Endodermal cell (in vitro differentiated cells): ENCODE results near the gene GPC6. TPM values are rescaled to one million over a fixed set of nuclear protein-coding genes. Genes with fewer than 3 reads are reported as not detected.
"Not testable (repeated sequence)": the region's sequence is repeated elsewhere in the genome, so short reads cannot be mapped to it uniquely, and the experiment has no call there.

Experiments used
- DNase-seq: peaks from one replicate; pipeline ENCODE4 v3.0.0-alpha.2; 2017
- H3K27ac ChIP-seq: 2 replicates; pipeline ENCODE4 v1.5.1; 2013; ENCODE audit warnings: mild to moderate bottlenecking, low read depth, low read length, moderate library complexity
- H3K27me3 ChIP-seq: 2 replicates; pipeline ENCODE4 v1.6.1; 2013; ENCODE audit warnings: mild to moderate bottlenecking, low read length, moderate library complexity; ENCODE audit not compliant: insufficient read depth, control insufficient read depth, poor library complexity, severe bottlenecking
- H3K36me3 ChIP-seq: 2 replicates; pipeline ENCODE4 v1.7.0; 2013; ENCODE audit warnings: mild to moderate bottlenecking, low read length, moderate library complexity; ENCODE audit not compliant: control insufficient read depth, insufficient read depth
- H3K4me1 ChIP-seq: one replicate; pipeline ENCODE4 v1.7.0; 2013; ENCODE audit warnings: low read length; ENCODE audit not compliant: control insufficient read depth, insufficient read depth
- H3K4me3 ChIP-seq: 2 replicates; pipeline ENCODE4 v1.5.1; 2013; ENCODE audit warnings: mild to moderate bottlenecking, low read length, moderate library complexity
- H3K9ac ChIP-seq: 2 replicates; pipeline ENCODE4 v1.6.1; 2013; ENCODE audit warnings: mild to moderate bottlenecking, low read length, moderate library complexity; ENCODE audit not compliant: poor library complexity, severe bottlenecking; ENCODE audit errors: extremely low read depth
- H3K9me3 ChIP-seq: 2 replicates; pipeline ENCODE4 v1.6.1; 2013; ENCODE audit warnings: mild to moderate bottlenecking, low read length, moderate library complexity; ENCODE audit not compliant: control insufficient read depth
- H3K27ac Mint-ChIP-seq: 2 replicates; pipeline ENCODE4 v1.8.0; 2020; ENCODE audit warnings: mixed read lengths
- H3K27me3 Mint-ChIP-seq: 2 replicates; pipeline ENCODE4 v1.8.0; 2021; ENCODE audit warnings: mild to moderate bottlenecking, mixed read lengths; ENCODE audit not compliant: insufficient read depth
- H3K36me3 Mint-ChIP-seq: 2 replicates; pipeline ENCODE4 v1.8.0; 2020; ENCODE audit warnings: low read depth, mixed read lengths
- H3K4me1 Mint-ChIP-seq: 2 replicates; pipeline ENCODE4 v1.8.0; 2020; ENCODE audit warnings: mixed read lengths
- H3K4me3 Mint-ChIP-seq: 2 replicates; pipeline ENCODE4 v1.8.0; 2020; ENCODE audit warnings: mild to moderate bottlenecking, moderate library complexity, mixed read lengths
- H3K9me3 Mint-ChIP-seq: 2 replicates; pipeline ENCODE4 v1.8.0; 2020; ENCODE audit warnings: mild to moderate bottlenecking, mixed read lengths
- CTCF ChIP-seq: fragments of 200-600 bp; sonication (generic); conservative IDR thresholded peaks from 2 replicates; pipeline ENCODE4 v1.5.0; 2021; ENCODE audit warnings: antibody characterized with exemption, mild to moderate bottlenecking
- WGBS, 2 experiments: methylation state at CpG; one replicate each; pipeline versions ENCODE4 v1.1.5 to v1.1.7; 2013; ENCODE audit warnings: missing lambda C conversion rate in 2 of 2, mixed read lengths in 1 of 2; ENCODE audit not compliant: insufficient coverage in 1 of 2, insufficient read length in 1 of 2; 5-methylcytosine and 5-hydroxymethylcytosine counted together
- total RNA-seq, 2 donors: library from RNA; stranded (reverse); fragmentation: NEBNext Ultra II Directional in 1 of 2; extraction: Animal tissue kit (Norgen Biotek cat#: 25700) in 1 of 2; gene quantifications; 2 replicates in 1 of 2; 3 replicates in 1 of 2; pipeline ENCODE4 v1.2.1, GENCODE V29; 2021

Gene GPC6
- total RNA-seq, 2 donors from 2014 or later = 69.6 to 80.4 TPM

GRCh38 chr13:93316841-93317240, 90.2 kb downstream of the GPC6 start:
- Mint-ChIP-seq H3K36me3 (no peaks in the 10 kb centered on the region), H3K9me3 (no peaks in the 10 kb centered on the region), H3K4me3 (no peak overlapping the region), H3K27ac (no peak overlapping the region), H3K27me3 (no peaks in the 10 kb centered on the region), H3K4me1 (peaks cover 26% of the 10 kb centered on the region)
- TF ChIP-seq CTCF = no peak
- WGBS, 2 experiments = 65% methylated on average over 3 of the region's 3 CpGs; no CpG with 5 or more reads in 1 of the 2 experiments
- Histone ChIP-seq H3K9me3 (no peaks in the 10 kb centered on the region), H3K4me3 (no peak overlapping the region), H3K27me3 (no peaks in the 10 kb centered on the region), H3K27ac (no peak overlapping the region), H3K9ac (no peak overlapping the region), H3K36me3 (peaks cover 13% of the 10 kb centered on the region), H3K4me1 (no peaks in the 10 kb centered on the region)
- DNase-seq = no peak

- peaks cover 5% of the 10 kb centered on the region for H3K36me3 ChIP-seq
- Mint-ChIP-seq H3K36me3 (peaks cover 2% of the 10 kb centered on the region), H3K27ac (no peak overlapping the region), H3K9me3 (no peaks in the 10 kb centered on the region), H3K4me1 (peaks cover 26% of the 10 kb centered on the region), H3K27me3 (no peaks in the 10 kb centered on the region), H3K4me3 (no peak overlapping the region)
- H3K4me3 ChIP-seq = no peak overlapping the region
- no peak for TF ChIP-seq CTCF
- H3K9ac ChIP-seq = no peak overlapping the region
- no peaks in the 10 kb centered on the region for H3K9me3 ChIP-seq
- WGBS, 2 experiments = 89 to 100% methylated on average over 2 to 4 of the region's 4 CpGs
- no peaks in the 10 kb centered on the region for H3K27me3 ChIP-seq
- no peak for DNase-seq
- H3K27ac ChIP-seq = no peak overlapping the region
- no peaks in the 10 kb centered on the region for H3K4me1 ChIP-seq
These were observed 92.1 kb downstream of the GPC6 start for GRCh38 chr13:93318534-93319254.

GRCh38 chr13:93320942-93321341, 94.3 kb downstream of the GPC6 start:
- Histone ChIP-seq H3K9me3 (no peaks in the 10 kb centered on the region), H3K4me3 (no peak overlapping the region), H3K27me3 (no peaks in the 10 kb centered on the region), H3K4me1 (no peaks in the 10 kb centered on the region), H3K27ac (no peak overlapping the region), H3K36me3 (peaks cover 5% of the 10 kb centered on the region), H3K9ac (no peak overlapping the region)
- no peak overlapping the region for H3K4me3 Mint-ChIP-seq
- DNase-seq = no peak
- H3K27me3 Mint-ChIP-seq = no peaks in the 10 kb centered on the region
- H3K27ac Mint-ChIP-seq = no peak overlapping the region
- TF ChIP-seq CTCF = no peak
- 91 to 93% methylated on average over 3 of the region's 3 CpGs for WGBS, 2 experiments
- H3K4me1 Mint-ChIP-seq = peaks cover 27% of the 10 kb centered on the region
- H3K36me3 Mint-ChIP-seq = peaks cover 2% of the 10 kb centered on the region
- H3K9me3 Mint-ChIP-seq = no peaks in the 10 kb centered on the region

- not testable (repeated sequence) for H3K36me3 Mint-ChIP-seq, H3K27me3 ChIP-seq, H3K4me3 ChIP-seq, H3K9me3 Mint-ChIP-seq, H3K27ac ChIP-seq, H3K27ac Mint-ChIP-seq, H3K36me3 ChIP-seq, DNase-seq, H3K9ac ChIP-seq, H3K9me3 ChIP-seq, H3K4me1 ChIP-seq, H3K27me3 Mint-ChIP-seq, H3K4me3 Mint-ChIP-seq
- WGBS, 2 experiments = 92 to 100% methylated on average over 1 of the region's 1 CpG
- peaks cover 28% of the 10 kb centered on the region for H3K4me1 Mint-ChIP-seq
These were observed 97.3 kb downstream of the GPC6 start for GRCh38 chr13:93323880-93324279.
